Kidney epithelial cell (primary cell): Measurements from ENCODE around the gene UTS2R. TPM values are rescaled to one million over a fixed set of nuclear protein-coding genes. Genes with fewer than 3 reads are reported as not detected.

Source experiments
- DNase-seq: peaks from one replicate; pipeline ENCODE4 v3.0.0-alpha.2; 2010; ENCODE audit warnings: low read depth
- H3K27me3 ChIP-seq: 2 replicates; pipeline ENCODE4 v1.6.0; 2011; ENCODE audit warnings: low read length; ENCODE audit not compliant: control insufficient read depth, insufficient read depth
- H3K36me3 ChIP-seq: 2 replicates; pipeline ENCODE4 v1.5.1; 2011; ENCODE audit warnings: low read length; ENCODE audit not compliant: control insufficient read depth, insufficient read depth
- H3K4me3 ChIP-seq: 2 replicates; pipeline ENCODE4 v1.5.1; 2011; ENCODE audit warnings: low read depth, mild to moderate bottlenecking, control low read depth, low read length
- CTCF ChIP-seq: IDR thresholded peaks from 2 replicates; pipeline ENCODE4 v1.5.1; 2011; ENCODE audit warnings: mild to moderate bottlenecking, moderate library complexity, low read length, control low read depth, inconsistent platforms; ENCODE audit not compliant: insufficient read depth, poor library complexity, severe bottlenecking
- total RNA-seq: library from RNA; depleted of rRNA; stranded (reverse); fragments of >200 nt; gene quantifications from 2 replicates; pipeline ENCODE4 v1.2.3, GENCODE V29; 2015

UTS2R gene
- total RNA-seq, 1 donor from 2014 or later: not detected

DNA sequence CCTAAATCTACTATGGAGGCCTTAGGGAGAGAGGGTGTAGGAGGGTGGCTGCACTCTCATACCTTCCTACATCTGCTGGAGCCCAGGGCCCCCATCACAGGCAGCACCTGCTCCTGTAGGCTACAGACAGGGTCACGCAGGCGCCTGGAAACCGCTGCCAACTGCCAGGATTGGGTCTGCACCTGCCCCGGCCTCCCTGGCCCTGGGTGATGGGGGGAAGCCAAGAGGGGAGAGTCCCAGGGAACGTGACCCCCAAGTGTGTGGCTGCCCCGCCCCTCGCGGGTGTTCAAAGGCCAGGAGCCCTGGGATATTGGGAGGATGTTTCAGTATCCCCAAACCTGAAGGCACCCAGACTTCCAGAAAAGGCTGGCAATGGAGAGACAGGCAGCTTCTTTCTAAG, 18.1 kb upstream of the UTS2R start:
- no peak overlapping the region for H3K4me3 ChIP-seq
- DNase-seq: no peak
- peaks cover 19% of the 10 kb centered on the region for H3K27me3 ChIP-seq
- no peaks in the 10 kb centered on the region for H3K36me3 ChIP-seq
- TF ChIP-seq CTCF: no peak

GRCh38 chr17:82354804-82355308, 16.7 kb upstream of the UTS2R start:
- Histone ChIP-seq H3K4me3 (no peak overlapping the region), H3K36me3 (no peaks in the 10 kb centered on the region), H3K27me3 (peaks cover 9% of the 10 kb centered on the region)
- DNase-seq: no peak
- TF ChIP-seq CTCF: no peak

GRCh38 chr17:82355770-82356427, 15.7 kb upstream of the UTS2R start:
- no peaks in the 10 kb centered on the region for H3K36me3 ChIP-seq
- no peak for TF ChIP-seq CTCF
- H3K4me3 ChIP-seq: no peak overlapping the region
- DNase-seq: peak; percentile 54
- peaks cover 5% of the 10 kb centered on the region for H3K27me3 ChIP-seq

GRCh38 chr17:82356845-82357355, 14.7 kb upstream of the UTS2R start:
- H3K27me3 ChIP-seq: peaks cover 3% of the 10 kb centered on the region
- DNase-seq: no peak
- TF ChIP-seq CTCF: no peak

DNA sequence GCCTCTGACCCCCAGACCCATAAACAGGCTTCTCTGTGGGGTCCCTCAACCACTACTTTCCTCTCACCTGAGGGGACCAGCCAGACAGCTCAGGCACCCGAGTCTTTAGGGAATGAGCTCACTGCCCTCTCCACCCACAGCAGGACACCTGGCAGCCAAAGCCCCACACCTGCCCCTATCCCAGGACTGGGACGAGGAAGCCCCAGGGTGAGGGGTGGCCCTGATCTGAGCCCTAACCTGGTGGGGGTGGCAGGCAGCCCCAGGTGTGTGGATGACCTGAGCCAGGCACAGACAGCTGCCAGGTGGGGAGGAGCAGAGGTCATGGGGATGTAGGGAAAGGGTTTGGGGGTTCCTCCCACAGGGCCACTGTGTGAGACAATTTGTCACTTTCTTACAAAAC, 14.2 kb upstream of the UTS2R start:
- no peak for TF ChIP-seq CTCF
- Histone ChIP-seq H3K36me3 (no peaks in the 10 kb centered on the region), H3K4me3 (no peak overlapping the region), H3K27me3 (peaks cover 4% of the 10 kb centered on the region)
- no peak for DNase-seq

More at GRCh38 chr17:82356845-82357355, 14.7 kb upstream of the UTS2R start:
- Histone ChIP-seq H3K36me3 (no peaks in the 10 kb centered on the region), H3K4me3 (no peak overlapping the region)
